Caco-2 (cell line): Measurements from ENCODE around the gene CCM2. TPM values are rescaled to one million over a fixed set of nuclear protein-coding genes. Genes with fewer than 3 reads are reported as not detected.

Experiments used
- BruUV-seq: library from RNA; stranded (reverse); fragments of 400-500 nt; replicated peaks from 2 replicates; lab custom pipeline; 2021; lab: Mats Ljungman, UMichigan
- CTCF ChIA-PET: fragments of 300-600 bp; sonication (Branson Sonifier 250); formaldehyde crosslinking; loops from one replicate; lab custom pipeline; 2022; ENCODE audit warnings: antibody characterized with exemption; lab: Charles Lee
- POLR2A ChIA-PET: fragments of 300-600 bp; sonication (Branson Sonifier 250); formaldehyde crosslinking; loops from one replicate; lab custom pipeline; 2022; ENCODE audit warnings: antibody characterized with exemption; lab: Charles Lee
- DNase-seq, 2 experiments: peaks; one replicate each; pipeline versions ENCODE4 v3.0.0 to v3.0.0-alpha.2; 2020 to 2022
- H3K27me3 ChIP-seq: replicated peaks from 2 replicates; pipeline ENCODE4 v1.6.0; 2011; ENCODE audit warnings: low read length; ENCODE audit not compliant: control insufficient read depth, insufficient read depth
- H3K36me3 ChIP-seq: 2 replicates; pipeline ENCODE4 v1.5.1; 2011; ENCODE audit warnings: low read length; ENCODE audit not compliant: control insufficient read depth, insufficient read depth
- H3K4me1 ChIP-seq: fragments of 250-450 bp; sonication (Bioruptor Pico); 2 replicates; pipeline ENCODE4 v1.5.1; 2020; ENCODE audit warnings: mild to moderate bottlenecking
- H3K4me3 ChIP-seq: 2 replicates; pipeline ENCODE4 v1.5.1; 2011; ENCODE audit warnings: low read depth, mild to moderate bottlenecking, control low read depth, low read length
- H3K9me3 ChIP-seq: fragments of 250-450 bp; sonication (Bioruptor Pico); 2 replicates; pipeline ENCODE4 v1.5.1; 2020; ENCODE audit warnings: mild to moderate bottlenecking, moderate library complexity
- H3K27ac Mint-ChIP-seq: one replicate; pipeline ENCODE4 v1.8.0; 2022; ENCODE audit warnings: mixed read lengths; ENCODE audit not compliant: unreplicated experiment
- H3K27me3 Mint-ChIP-seq: one replicate; pipeline ENCODE4 v1.8.0; 2022; ENCODE audit warnings: mixed read lengths; ENCODE audit not compliant: insufficient read depth, unreplicated experiment
- H3K36me3 Mint-ChIP-seq: one replicate; pipeline ENCODE4 v1.8.0; 2022; ENCODE audit warnings: mild to moderate bottlenecking, mixed read lengths; ENCODE audit not compliant: insufficient read depth, unreplicated experiment
- H3K4me1 Mint-ChIP-seq: one replicate; pipeline ENCODE4 v1.8.0; 2022; ENCODE audit warnings: low read depth, mixed read lengths; ENCODE audit not compliant: unreplicated experiment
- H3K4me3 Mint-ChIP-seq: one replicate; pipeline ENCODE4 v1.8.0; 2022; ENCODE audit warnings: mild to moderate bottlenecking, moderate library complexity, mixed read lengths; ENCODE audit not compliant: unreplicated experiment
- H3K9me3 Mint-ChIP-seq: one replicate; pipeline ENCODE4 v1.8.0; 2022; ENCODE audit warnings: mixed read lengths; ENCODE audit not compliant: unreplicated experiment
- intact Hi-C: fragments of 100-400 bp; cut with micrococcal nuclease; formaldehyde crosslinking; loops from one replicate; pipeline ENCODE4 v1.10.0; 2022; ENCODE audit not compliant: unreplicated experiment
- total RNA-seq: library from RNA; stranded (reverse); gene quantifications from 2 replicates; pipeline ENCODE4 v1.2.3, GENCODE V29; 2022
- TF ChIP-seq, protein P1 (sequence below), 2 experiments: fragments of 200-600 bp in 1 of 2; IDR thresholded peaks; 1 replicate in 1 of 2; 2 replicates in 1 of 2; pipeline versions ENCODE4 v1.5.1 to v1.8.0; 2011 to 2022; ENCODE audit warnings: antibody characterized with exemption in 1 of 2, control low read depth in 1 of 2, inconsistent platforms in 1 of 2, low read depth in 1 of 2, low read length in 1 of 2, mild to moderate bottlenecking in 1 of 2, moderate library complexity in 1 of 2; ENCODE audit not compliant: insufficient read depth in 1 of 2, severe bottlenecking in 1 of 2, unreplicated experiment in 1 of 2

CCM2 gene
- total RNA-seq, 1 experiment from 2014 or later: 28.2 TPM

DNA sequence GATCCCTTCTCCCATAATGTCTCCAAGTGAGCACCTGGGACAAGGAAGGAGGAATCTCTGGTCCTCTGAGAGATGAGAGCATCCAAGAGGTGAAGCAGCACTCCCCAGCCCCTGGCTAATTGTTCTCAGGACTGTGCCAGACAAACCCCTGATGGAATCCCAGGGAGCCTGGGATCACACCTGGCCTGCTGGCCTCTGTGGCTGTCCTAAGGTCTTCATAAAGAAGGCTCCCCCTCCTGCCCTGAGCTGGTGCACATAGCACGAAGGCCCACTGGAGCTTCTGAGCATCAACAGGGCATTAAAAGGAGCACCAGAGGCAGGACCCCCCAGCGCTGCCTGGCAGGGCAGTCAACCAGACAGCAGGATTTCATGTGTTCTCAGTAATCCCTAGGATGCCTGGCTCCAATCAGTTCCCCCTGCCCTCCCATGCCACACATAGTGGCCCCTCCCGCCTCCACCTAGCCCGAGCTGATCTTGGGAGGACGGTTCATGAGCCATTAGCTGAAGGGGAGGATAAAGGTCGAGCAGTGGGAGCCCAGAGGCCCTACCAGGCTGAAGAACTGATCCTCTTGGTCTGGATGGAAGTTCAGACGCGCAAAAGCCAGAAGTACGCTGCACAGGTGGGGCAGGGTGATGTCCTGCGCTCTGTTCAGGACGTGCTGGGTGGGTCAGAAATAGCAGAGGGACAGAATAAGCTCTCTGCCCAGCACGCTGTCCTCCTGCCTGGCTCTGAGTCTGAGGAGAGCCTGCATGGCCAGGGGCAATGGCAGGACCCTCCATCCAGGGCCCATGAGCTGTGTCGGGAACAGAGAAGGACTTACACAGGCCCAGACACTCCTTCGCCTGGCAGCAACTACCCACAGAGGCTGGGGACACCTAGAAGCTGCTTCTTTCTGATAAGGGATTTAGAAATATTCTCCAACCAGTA, 103.0 kb downstream of the CCM2 start:
- intact Hi-C loops: no loop called here
- H3K4me1 ChIP-seq: no peaks in the 10 kb centered on the region
- Mint-ChIP-seq H3K27me3 (no peaks in the 10 kb centered on the region), H3K9me3 (no peaks in the 10 kb centered on the region), H3K4me1 (no peaks in the 10 kb centered on the region), H3K4me3 (no peak overlapping the region), H3K27ac (no peak overlapping the region), H3K36me3 (peaks cover 84% of the 10 kb centered on the region)
- POLR2A ChIA-PET: no interaction called here
- no TSS peak for BruUV-seq
- H3K36me3 ChIP-seq: peaks cover 20% of the 10 kb centered on the region
- DNase-seq: no peak
- TF ChIP-seq, protein P1, sequence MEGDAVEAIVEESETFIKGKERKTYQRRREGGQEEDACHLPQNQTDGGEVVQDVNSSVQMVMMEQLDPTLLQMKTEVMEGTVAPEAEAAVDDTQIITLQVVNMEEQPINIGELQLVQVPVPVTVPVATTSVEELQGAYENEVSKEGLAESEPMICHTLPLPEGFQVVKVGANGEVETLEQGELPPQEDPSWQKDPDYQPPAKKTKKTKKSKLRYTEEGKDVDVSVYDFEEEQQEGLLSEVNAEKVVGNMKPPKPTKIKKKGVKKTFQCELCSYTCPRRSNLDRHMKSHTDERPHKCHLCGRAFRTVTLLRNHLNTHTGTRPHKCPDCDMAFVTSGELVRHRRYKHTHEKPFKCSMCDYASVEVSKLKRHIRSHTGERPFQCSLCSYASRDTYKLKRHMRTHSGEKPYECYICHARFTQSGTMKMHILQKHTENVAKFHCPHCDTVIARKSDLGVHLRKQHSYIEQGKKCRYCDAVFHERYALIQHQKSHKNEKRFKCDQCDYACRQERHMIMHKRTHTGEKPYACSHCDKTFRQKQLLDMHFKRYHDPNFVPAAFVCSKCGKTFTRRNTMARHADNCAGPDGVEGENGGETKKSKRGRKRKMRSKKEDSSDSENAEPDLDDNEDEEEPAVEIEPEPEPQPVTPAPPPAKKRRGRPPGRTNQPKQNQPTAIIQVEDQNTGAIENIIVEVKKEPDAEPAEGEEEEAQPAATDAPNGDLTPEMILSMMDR (IDR thresholded peaks at IDR 0.05; ENCODE audit: insufficient read depth in 1 of 2, low read depth in 1 of 2, low read length in 1 of 2, severe bottlenecking in 1 of 2, unreplicated experiment in 1 of 2): no peak
- H3K4me3 ChIP-seq: no peak overlapping the region
- H3K9me3 ChIP-seq: no peaks in the 10 kb centered on the region
- no peaks in the 10 kb centered on the region for H3K27me3 ChIP-seq
- CTCF ChIA-PET: no interaction called here

DNA sequence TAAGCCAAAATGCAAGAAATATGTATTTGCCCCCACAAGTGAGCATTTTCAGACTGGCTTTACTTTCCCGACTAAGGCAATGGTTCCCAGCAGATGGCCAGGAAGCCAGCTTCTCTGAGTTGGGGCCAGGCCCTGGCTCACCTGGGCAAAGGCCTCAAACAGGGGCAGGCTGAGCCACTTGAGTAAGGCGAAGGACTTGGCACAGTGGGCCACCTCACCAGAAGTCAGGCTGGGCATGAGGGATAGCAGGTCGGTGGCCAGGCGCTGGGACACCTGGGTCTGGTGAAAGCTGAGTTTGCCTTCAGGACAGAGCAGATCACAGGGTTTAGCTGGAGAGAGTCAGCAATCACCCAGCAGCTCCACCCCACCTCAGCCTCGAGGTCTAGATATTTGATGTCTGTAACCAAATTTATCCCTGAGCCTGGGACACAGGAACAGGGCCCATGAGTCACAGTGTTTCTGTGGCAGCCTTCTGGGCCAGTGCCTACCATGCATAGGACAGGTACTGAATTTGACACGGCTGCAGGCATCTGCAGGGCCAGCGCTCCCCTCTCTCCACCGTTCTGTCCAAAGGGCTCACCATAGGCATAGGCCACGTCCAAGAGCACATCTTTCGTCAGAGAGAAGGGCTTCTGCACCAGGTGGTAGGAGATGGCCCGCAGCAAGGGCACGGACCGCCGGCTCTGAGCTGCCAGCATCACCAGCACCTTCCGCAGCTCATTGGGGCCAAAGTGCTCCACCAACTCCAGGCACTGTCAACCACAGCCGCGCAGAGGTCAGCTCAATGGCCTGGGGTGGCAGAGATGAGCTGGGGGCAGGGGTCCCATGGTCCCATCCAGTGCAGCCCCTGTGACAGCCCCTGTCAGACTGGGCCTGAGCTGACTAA, 104.2 kb downstream of the CCM2 start:
- Histone ChIP-seq H3K27me3 (no peaks in the 10 kb centered on the region), H3K36me3 (peaks cover 24% of the 10 kb centered on the region), H3K4me3 (no peak overlapping the region), H3K9me3 (no peaks in the 10 kb centered on the region), H3K4me1 (no peaks in the 10 kb centered on the region)
- BruUV-seq: no TSS peak
- H3K4me1 Mint-ChIP-seq: no peaks in the 10 kb centered on the region
- H3K27ac Mint-ChIP-seq: no peak overlapping the region
- TF ChIP-seq, protein P1 (IDR thresholded peaks at IDR 0.05; ENCODE audit: insufficient read depth in 1 of 2, low read depth in 1 of 2, low read length in 1 of 2, severe bottlenecking in 1 of 2, unreplicated experiment in 1 of 2): no peak
- CTCF ChIA-PET: no interaction called here
- intact Hi-C loops: no loop called here
- H3K36me3 Mint-ChIP-seq: peaks cover 89% of the 10 kb centered on the region
- no peak overlapping the region for H3K4me3 Mint-ChIP-seq
- POLR2A ChIA-PET: no interaction called here
- H3K27me3 Mint-ChIP-seq: no peaks in the 10 kb centered on the region
- no peak for DNase-seq
- no peaks in the 10 kb centered on the region for H3K9me3 Mint-ChIP-seq

DNA sequence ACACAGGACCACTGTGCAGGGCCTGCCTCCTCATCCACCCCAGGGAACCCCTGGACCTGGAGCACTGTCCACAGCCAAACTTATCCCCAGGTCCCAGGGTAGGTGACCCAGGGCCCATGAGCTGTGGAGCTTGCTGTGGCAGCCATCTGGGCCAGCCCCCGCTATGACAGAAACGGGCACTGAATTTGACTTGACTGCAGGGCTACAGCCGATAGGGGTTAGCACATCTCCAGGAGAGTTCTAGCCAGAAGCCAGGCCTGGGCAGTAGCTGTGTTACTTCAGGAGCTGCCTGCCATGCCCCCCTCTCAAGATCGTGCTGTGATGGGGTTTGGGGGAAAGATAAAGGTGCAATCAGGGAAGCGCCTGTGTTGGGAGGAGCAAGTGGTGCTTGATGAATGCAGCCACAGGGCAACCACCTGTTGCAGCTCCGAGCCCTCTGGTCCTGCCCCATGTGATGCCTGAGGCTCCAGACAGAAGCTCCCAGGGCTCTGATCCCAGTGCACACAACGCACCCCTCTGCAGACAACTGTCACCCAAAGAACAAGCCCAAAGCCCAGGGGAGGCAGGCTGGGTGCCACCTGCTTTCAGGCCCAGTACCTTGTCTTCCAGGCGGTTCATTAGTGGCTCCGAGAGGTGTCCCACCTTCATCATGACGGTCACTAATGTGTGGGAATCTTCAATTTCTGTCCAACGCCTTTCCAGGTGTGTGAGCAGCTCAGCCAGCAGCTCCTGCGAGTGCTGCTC, 105.0 kb downstream of the CCM2 start:
- no peak for DNase-seq
- ChIA-PET CTCF (no interaction called here), POLR2A (no interaction called here)
- intact Hi-C loops: no loop called here
- Mint-ChIP-seq H3K36me3 (peaks cover 84% of the 10 kb centered on the region), H3K4me3 (no peak overlapping the region), H3K27me3 (no peaks in the 10 kb centered on the region), H3K4me1 (peaks cover 2% of the 10 kb centered on the region), H3K27ac (no peak overlapping the region), H3K9me3 (no peaks in the 10 kb centered on the region)
- no peaks in the 10 kb centered on the region for H3K27me3 ChIP-seq
- H3K4me3 ChIP-seq: no peak overlapping the region
- no TSS peak for BruUV-seq
- H3K36me3 ChIP-seq: peaks cover 22% of the 10 kb centered on the region
- no peaks in the 10 kb centered on the region for H3K4me1 ChIP-seq
- TF ChIP-seq, protein P1 (IDR thresholded peaks at IDR 0.05; ENCODE audit: insufficient read depth in 1 of 2, low read depth in 1 of 2, low read length in 1 of 2, severe bottlenecking in 1 of 2, unreplicated experiment in 1 of 2): no peak
- H3K9me3 ChIP-seq: no peaks in the 10 kb centered on the region
